ENCODE measurements around the gene TEAD3. TPM values are rescaled to one million over a fixed set of nuclear protein-coding genes. Genes with fewer than 3 reads are reported as not detected.

Gene TEAD3
- total RNA-seq, 1 donor from 2014 or later = 19.4 TPM

Small RNA genes within 50 kb of the gene (small RNA-seq; reads per million reads assigned to genes)
- not detected for gene MIR7111 (ENCODE audit: low replicate concordance)

Other genes with a start within 250 kb of the TEAD3 start
- 19.6 TPM for gene ZNF76, start 237.3 kb downstream of the TEAD3 start, total RNA-seq
- gene DEF6, start 199.3 kb downstream of the TEAD3 start, total RNA-seq = 11.6 TPM
- gene PPARD, start 154.5 kb downstream of the TEAD3 start, total RNA-seq = 10.6 TPM
- 14.7 TPM for gene FANCE, start 44.7 kb downstream of the TEAD3 start, total RNA-seq
- 1,709 TPM for gene RPL10A, start 28.7 kb downstream of the TEAD3 start, total RNA-seq
- not detected for gene TULP1, start 15.8 kb upstream of the TEAD3 start, total RNA-seq
- gene FKBP5, start 191.8 kb upstream of the TEAD3 start, total RNA-seq = 18.5 TPM
- gene ARMC12, start 240.0 kb upstream of the TEAD3 start, total RNA-seq = 0.31 TPM

Measured in tongue (tissue), 2 donors.